Measurements from ENCODE around the gene LEF1. TPM values are rescaled to one million over a fixed set of nuclear protein-coding genes. Genes with fewer than 3 reads are reported as not detected.
A peak's percentile ranks its signal among the peaks of the same experiment; 100 is the strongest.

LEF1 gene
- total RNA-seq, 6 donors from 2014 or later = 3.3 to 10.0 (median 5.6) TPM

GRCh38 chr4:108035691-108036090 is 133.0 kb downstream of the LEF1 start:
- no peaks in the 10 kb centered on the region for H3K9me3 ChIP-seq
- no peak overlapping the region for H3K27ac ChIP-seq
- H3K27me3 ChIP-seq = no peaks in the 10 kb centered on the region
- TF ChIP-seq POLR2AphosphoS5 (IDR thresholded peaks at IDR 0.05) (no peak), EP300 (IDR thresholded peaks at IDR 0.05) (no peak), CTCF (IDR thresholded peaks at IDR 0.05) (no peak), POLR2A (IDR thresholded peaks at IDR 0.05) (no peak)
- ATAC-seq (ENCODE audit: low FRiP score in 2 of 2) (no peak), DNase-seq (no peak)
- H3K36me3 ChIP-seq = peaks cover 5 to 33% (median 16%) of the 10 kb centered on the region in 4 donors
- 85 to 87% methylated on average over 6 of the region's 6 CpGs for WGBS, 2 donors
- H3K4me1 ChIP-seq = no peaks in the 10 kb centered on the region
- H3K4me3 ChIP-seq = no peak overlapping the region

GRCh38 chr4:108034565-108034964 is 134.2 kb downstream of the LEF1 start:
- peaks cover 5 to 33% (median 18%) of the 10 kb centered on the region in 4 donors for H3K36me3 ChIP-seq
- H3K9me3 ChIP-seq = no peaks in the 10 kb centered on the region
- no peak for ATAC-seq (ENCODE audit: low FRiP score in 2 of 2)
- DNase-seq = no peak
- no peak overlapping the region for H3K4me3 ChIP-seq
- TF ChIP-seq POLR2A (IDR thresholded peaks at IDR 0.05) = no peak
- no peak for TF ChIP-seq CTCF (IDR thresholded peaks at IDR 0.05)
- no peak for TF ChIP-seq EP300 (IDR thresholded peaks at IDR 0.05)
- TF ChIP-seq POLR2AphosphoS5 (IDR thresholded peaks at IDR 0.05) = no peak
- H3K27ac ChIP-seq = no peak overlapping the region
- 85 to 87% methylated on average over 7 of the region's 7 CpGs for WGBS, 2 donors
- no peaks in the 10 kb centered on the region for H3K4me1 ChIP-seq
- no peaks in the 10 kb centered on the region for H3K27me3 ChIP-seq

DNA sequence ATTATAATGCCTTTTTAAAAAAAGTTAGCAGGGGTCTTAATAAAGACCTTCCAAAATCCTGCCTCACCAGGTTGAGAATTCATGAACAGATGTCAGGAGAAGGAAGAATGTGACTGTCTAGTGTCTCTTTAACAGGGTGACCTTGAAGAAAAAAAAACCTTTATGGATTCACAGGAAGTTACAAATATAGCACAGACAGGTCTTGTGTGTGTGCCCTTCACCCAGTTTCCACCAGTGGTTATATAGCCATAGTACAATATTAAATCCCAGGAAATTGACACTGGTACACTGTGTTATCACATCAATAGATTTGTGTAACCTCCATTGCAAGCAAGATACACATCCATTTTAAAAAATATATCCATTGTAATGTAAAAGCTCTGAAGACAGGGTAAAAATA is 135.4 kb downstream of the LEF1 start:
- no peak overlapping the region for H3K27ac ChIP-seq
- no peak for TF ChIP-seq EP300 (IDR thresholded peaks at IDR 0.05)
- no peak for TF ChIP-seq CTCF (IDR thresholded peaks at IDR 0.05)
- no peak for TF ChIP-seq POLR2A (IDR thresholded peaks at IDR 0.05)
- TF ChIP-seq POLR2AphosphoS5 (IDR thresholded peaks at IDR 0.05) = no peak

GRCh38 chr4:108031427-108032083 is 137.2 kb downstream of the LEF1 start:
- Histone ChIP-seq H3K36me3 (peaks cover 9 to 57% (median 36%) of the 10 kb centered on the region in 4 donors), H3K4me3 (no peak overlapping the region), H3K9me3 (no peaks in the 10 kb centered on the region), H3K27me3 (no peaks in the 10 kb centered on the region), H3K4me1 (no peaks in the 10 kb centered on the region), H3K27ac (no peak overlapping the region)
- TF ChIP-seq EP300 (IDR thresholded peaks at IDR 0.05) (no peak), POLR2A (IDR thresholded peaks at IDR 0.05) (no peak), CTCF (IDR thresholded peaks at IDR 0.05) (no peak), POLR2AphosphoS5 (IDR thresholded peaks at IDR 0.05) (no peak)
- DNase-seq (no peak), ATAC-seq (ENCODE audit: low FRiP score in 2 of 2) (no peak)
- WGBS, 2 donors = 96% methylated on average over 4 of the region's 4 CpGs

More for the DNA sequence above, 135.4 kb downstream of the LEF1 start:
- Histone ChIP-seq H3K9me3 (no peaks in the 10 kb centered on the region), H3K36me3 (peaks cover 9 to 43% (median 24%) of the 10 kb centered on the region in 4 donors), H3K27me3 (no peaks in the 10 kb centered on the region), H3K4me3 (no peak overlapping the region), H3K4me1 (no peaks in the 10 kb centered on the region)
- DNase-seq = no peak
- ATAC-seq (ENCODE audit: low FRiP score in 2 of 2) = no peak

DNA sequence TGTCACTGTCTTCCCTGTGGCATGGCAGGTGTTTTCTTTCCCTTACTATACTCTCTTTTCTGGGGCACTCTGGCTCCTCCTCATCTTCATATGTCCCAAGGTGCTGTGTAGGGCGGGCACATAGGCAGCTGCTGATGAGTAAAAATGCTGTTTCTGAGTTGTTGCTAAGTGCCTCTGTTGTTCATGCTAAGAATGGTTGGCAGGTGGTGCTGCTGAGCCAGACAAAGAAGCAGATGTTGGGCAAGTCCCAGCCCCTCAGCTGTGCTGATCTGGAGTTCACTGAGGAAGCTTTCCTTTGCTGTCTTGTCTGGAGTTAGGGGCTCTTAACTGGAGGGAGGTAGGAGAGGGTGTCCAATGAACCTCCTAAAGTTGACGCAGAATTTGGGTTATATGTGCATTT is 138.4 kb downstream of the LEF1 start:
- peak; percentile 46 to 63 for ATAC-seq (ENCODE audit: low FRiP score in 2 of 2)
- Histone ChIP-seq H3K4me3 (no peak overlapping the region), H3K27me3 (no peaks in the 10 kb centered on the region), H3K4me1 (no peaks in the 10 kb centered on the region), H3K36me3 (peaks cover 14 to 56% (median 40%) of the 10 kb centered on the region in 4 donors), H3K9me3 (no peaks in the 10 kb centered on the region), H3K27ac (no peak overlapping the region)
- DNase-seq = no peak
- TF ChIP-seq POLR2A (IDR thresholded peaks at IDR 0.05) = no peak
- no peak for TF ChIP-seq EP300 (IDR thresholded peaks at IDR 0.05)
- no peak for TF ChIP-seq POLR2AphosphoS5 (IDR thresholded peaks at IDR 0.05)
- peak in 3 of 6 experiments; percentile 13 to 43 (median 25) for TF ChIP-seq CTCF (IDR thresholded peaks at IDR 0.05)
- WGBS, 2 donors = 85 to 89% methylated on average over 2 of the region's 2 CpGs
